GM18519 (cell line): ENCODE measurements around the gene PID1.

Experiments
- ATAC-seq: cut with Tn5 transposase; IDR thresholded peaks from one replicate; pipeline ENCODE4 v1.9.1; 2021; ENCODE audit warnings: mild to moderate bottlenecking, moderate library complexity; ENCODE audit not compliant: unreplicated experiment, low FRiP score

The PID1 gene

DNA sequence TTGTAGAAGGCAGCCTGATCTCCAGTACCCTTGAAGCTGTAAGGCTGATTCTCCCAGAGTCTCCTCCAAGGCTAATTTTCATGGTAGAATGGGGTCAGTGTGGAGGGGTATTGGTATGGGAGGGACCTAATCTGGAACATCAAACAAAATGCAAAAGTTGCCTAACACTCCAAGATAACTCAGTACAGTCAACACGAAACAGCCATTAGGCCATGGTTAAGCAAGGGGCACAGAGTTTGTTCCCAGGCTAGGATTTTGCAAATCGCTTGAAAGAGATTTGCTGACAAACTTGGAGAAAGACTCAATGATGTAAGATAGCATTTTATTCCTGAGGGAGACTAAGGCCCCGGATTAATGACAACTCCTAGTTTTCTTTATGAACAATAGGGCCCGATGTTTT is 5.4 kb downstream of the PID1 start:
- no peak for ATAC-seq

DNA sequence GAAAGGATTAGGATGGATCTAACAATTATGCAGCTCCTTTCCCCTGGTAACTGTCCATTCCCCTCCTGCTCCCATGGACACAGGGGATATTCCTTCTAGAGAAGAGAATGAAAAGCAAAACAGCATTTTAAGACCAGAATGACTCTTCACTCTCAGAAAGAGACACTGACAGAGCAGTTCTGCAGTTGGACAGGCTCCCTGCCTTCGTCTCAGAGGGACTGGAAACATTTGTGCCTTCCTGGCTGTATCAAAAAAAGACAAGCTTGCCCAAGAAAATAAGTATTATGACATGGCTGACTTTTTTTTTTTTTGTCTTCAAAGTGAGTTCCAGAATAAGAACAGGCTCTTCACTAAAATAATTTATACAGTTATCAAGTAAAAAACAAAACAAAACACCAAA is 9.5 kb downstream of the PID1 start:
- ATAC-seq: no peak

DNA sequence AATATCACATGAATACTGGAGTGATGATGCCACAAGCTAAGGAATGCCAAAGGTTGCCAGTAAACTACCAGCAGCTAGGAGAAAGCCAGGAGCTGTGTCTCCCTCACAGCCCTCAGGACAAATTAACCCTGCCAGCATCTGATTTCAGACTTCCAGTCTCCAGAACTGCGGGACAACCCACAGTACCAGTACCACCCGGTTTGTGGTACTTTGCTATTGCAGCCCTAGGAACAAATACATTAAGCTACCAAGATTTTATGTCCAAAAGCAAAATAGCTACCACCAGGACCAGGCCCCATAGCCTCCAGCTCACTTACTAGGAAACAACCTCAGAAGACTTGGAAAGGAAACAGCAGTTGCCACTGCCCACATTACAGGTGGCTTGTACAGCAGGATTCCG is 10.0 kb downstream of the PID1 start:
- ATAC-seq: no peak

DNA sequence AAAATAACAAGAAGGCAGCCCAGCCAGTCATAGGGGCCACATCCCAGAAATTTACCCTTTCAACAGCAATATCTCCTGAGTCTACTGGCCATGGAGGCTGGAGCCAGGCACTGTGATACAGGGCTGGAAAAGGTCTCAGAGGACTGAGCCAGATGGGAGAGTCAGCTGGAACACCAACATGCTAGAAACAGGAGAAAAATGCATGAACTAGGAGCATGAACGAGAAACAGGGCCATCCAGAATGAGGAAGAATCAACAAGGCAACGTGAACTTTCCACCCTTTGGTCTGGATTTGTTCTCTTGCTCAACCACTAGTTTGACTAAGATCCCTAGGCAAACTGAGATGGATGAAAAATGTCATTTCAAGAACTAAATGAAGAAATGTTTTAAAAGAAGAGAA is 13.1 kb downstream of the PID1 start:
- no peak for ATAC-seq

DNA sequence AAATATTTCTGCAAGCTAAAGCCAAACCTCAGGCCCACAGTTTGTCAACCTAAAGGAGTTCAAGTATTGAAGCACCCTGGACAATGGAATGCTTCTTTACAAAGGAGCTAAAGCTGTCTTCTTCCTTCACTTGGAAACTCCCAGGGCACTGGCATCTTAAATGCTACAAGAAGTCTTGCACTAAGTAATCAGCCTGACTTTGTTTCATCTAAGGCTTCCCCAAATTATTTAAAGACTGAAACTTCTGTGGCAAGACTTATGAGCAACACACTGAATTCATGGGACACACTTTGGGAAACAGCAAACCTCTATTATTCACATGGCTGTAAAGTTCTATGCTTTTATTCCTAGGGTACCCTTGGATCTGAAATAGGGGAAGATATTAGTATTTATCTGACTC is 14.7 kb downstream of the PID1 start:
- no peak for ATAC-seq

DNA sequence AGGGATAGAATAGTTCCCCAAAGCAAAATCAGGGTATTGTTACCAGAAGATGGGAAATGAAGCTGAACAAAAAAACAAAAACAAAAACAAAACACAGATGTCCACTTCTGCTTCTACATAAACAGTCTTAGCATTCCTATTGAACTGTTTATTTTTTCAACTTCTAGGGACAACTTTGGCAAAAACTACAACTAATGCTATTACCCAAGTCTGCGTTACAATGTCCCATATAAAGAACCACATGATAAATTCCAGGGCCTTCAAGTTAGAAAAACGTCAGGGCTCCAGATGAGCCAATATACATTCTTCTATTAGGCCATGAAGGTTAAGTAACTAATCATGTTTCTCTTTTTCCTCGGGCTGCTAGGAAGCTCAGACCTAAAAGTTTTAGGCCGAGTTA is 16.9 kb downstream of the PID1 start:
- ATAC-seq: no peak

DNA sequence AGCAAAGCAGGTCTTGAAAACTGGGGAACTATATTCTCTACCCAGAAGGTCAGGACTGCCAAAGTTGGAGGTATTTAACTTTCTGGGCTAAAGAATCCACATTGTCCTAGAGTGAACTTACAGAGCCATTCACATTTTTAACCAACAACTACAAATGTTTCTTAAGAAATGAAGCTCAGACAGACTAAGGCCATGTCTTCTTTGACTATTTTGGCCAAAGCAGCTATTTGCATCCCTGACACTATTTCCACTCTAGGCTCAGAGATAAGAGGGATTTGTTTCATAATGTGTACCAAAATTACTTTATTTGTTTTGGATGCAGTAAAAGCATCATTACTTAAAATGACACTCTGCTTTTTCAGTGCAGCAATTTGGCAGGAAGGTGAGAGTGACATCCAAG is 18.1 kb downstream of the PID1 start:
- ATAC-seq: no peak

DNA sequence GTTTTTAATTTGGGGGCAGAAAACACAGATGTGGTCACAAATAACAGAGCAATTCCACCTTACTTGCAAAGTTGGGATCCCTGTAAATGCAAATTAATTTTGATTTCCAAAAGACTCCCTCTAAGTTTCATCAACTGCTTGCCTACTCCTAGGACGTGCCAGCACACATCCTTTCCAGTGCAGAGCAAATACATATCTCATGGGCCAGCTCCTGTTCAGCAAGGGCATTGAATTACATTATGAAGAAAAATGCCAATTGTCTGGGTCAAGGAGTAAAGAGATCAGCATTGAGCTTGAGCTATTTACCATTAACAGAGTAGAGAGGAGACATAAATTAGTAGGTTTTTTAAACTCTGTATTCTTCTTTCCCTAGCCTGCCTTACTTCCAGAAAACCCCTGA is 18.8 kb downstream of the PID1 start:
- no peak for ATAC-seq

DNA sequence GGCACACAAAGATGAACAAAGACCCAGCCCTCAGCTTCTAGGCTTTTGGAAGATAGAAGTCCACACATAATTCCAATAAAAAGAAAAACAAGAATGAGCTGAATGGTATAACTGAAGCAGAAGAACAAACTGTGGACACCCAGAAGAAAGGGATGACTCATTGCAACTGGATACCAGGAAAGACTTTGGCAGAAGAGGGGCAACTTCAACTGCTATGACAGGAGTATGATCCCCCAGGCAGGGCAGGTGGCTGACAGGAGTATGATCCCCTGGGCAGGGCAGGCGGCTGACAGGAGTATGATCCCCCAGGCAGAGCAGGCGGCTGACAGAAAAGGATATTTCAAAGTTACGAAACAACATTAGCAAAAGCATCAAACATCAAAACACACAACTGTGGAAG is 21.6 kb downstream of the PID1 start:
- no peak for ATAC-seq

DNA sequence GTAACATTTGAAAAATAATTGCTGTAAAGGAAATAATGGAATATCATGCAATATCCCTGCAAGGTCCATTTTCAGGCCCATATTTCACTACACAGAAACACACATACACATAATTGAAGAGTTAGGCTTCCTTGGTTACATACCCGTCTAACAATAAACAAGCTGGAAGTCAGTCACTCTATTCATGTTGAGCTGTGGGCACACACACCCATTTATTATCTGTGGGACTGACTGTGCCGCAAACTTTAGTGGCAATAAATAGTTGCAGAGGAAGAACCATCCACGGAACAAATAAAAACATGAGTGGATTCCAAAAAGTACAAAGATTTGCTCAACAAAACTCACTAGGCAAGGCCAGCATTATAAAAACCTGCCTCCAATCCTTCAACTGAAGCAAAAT is 24.8 kb downstream of the PID1 start:
- no peak for ATAC-seq

DNA sequence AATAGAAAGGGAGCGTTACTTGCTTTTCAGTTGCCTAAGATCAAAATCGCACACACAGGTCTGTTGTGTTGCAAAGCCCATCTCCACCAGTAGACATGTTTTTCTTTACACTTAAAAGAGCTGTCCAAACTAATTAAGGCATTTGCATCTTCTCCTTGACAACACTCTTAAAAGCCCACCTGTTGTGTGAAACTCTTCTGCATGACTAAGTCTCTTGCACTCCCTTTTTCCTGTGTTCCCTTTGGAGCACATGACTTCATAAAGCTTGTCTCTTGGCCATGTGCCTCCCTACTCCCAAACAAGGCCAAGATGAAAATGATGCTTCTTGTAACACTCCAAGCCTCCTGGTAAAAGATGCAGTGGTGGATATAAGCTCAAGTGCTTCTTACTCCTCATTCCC is 26.1 kb downstream of the PID1 start:
- ATAC-seq: no peak

DNA sequence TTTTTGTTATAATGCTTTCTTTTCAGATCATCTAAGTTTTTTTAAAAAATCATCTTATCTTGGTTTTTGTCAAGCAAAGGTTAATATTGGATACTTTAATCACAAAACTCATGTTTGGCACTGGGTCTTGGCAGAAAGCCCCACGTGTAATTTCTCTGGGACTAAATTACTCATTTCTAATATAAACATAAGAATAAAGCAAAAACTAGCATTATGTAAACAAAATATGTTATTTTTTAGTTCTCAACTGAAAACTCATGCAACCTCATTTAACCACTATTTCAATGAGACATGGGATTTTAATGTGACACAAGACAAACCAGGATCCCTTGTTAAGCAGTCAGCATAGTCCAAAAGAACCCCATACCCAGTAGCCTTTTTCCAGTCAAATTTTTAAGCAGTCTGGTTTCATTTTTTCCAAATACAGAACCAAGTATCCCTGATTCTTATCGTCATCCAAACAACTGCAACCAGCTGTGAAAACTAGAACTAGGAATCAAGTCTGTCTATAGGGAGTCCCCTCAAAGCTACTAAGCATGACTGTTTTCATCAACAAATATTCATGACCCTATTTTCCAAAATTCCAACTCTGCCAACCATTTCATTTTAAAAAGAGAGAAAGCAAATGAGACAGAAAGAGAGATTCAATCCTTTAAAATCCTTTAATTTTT is 27.1 kb downstream of the PID1 start:
- no peak for ATAC-seq

DNA sequence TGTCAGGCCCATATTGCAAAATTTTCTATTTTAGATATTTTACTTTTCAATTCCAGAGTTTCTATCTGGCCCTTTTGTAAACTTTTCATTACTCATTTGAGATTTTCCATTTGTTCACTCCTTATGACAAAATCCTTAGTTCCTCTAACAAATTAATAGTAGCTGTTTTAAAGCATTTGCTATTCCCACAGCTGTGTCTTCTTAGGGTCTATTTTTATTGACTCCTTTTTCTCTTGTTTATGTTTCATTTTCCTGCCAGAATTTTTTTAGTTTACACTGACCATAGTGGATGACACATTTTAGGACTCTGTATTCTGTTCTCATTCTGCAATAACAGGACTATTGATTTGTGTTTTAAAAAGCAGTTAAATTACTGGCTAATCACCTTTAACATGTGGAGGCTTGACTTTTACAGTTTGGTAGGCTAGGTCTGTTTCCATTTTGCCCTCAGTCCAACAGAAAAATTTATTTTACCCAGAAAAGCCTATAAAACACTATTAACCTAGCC is 30.0 kb downstream of the PID1 start:
- no peak for ATAC-seq

DNA sequence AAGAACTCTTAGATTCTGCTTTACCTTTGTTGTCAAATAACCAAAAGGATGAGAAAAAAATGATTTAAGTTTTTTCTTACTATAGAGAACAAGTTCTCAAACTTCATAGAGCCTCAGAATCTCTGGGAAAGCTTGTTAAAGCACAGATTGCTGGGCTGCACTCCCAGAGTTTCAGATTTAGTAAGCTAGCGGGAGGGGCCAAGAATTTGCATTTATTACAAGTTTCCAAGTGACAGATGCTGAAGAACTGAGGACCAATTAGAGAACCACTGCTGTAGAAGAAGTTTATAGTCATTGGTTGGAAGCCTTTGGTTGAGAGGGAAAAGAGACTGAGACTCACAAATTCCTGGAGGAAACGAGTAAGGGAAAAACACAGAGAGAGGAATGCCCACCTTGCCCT is 32.1 kb downstream of the PID1 start:
- no peak for ATAC-seq

DNA sequence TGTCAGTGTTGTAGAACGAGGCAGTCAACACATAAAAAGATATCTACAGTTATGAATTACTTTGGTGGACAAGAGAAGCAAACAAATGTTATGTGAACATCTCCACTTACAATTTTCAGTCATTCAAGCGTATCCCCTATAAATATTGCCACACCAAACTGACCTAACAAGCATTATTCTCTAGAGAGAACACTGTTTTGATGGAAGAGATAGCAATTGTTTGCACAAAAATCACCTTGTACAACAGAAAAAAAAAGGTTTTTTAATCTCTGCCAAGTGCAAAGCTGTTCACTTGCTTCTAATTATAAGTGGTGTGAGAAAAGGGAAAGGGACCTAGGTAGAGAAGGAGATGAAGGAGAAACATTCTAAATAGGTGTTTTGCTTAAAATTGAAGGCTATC is 33.8 kb downstream of the PID1 start:
- no peak for ATAC-seq

DNA sequence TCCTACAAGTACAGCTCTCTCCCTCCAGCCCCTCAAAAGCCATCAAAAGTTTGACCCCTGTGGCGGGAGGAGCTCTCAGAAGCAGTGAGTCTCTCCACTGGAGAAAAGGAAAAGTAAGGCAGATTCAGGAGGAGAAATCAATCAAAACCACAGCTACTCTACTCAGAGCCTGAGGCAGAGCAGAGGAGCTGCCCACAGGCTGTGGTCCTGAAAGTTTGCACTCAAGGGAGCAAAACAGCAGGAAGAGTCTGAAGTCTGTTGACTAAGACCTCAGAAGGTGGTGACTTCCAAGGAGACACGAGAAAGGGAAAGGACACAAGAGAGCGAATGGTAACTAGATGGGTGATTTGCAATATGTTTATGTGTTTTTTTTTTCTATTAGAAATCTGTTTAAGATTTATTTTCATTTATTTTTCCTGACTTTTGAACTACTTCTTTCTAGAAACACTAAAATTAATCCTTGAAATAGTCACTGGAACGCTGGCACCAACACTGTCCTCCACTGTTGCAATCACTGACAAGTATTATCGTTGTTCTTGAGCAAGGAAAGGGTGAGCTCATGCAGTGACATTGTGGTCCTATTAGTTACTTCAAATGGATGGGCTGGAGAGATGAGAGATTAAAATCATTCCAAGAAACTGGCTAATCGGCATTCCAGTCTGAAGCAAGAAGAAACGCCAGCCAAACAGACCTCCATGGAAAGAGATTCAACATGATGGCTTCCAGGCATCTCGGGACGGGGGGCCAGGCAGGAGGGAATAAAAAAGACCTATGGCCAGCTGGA is 35.8 kb downstream of the PID1 start:
- ATAC-seq: no peak

DNA sequence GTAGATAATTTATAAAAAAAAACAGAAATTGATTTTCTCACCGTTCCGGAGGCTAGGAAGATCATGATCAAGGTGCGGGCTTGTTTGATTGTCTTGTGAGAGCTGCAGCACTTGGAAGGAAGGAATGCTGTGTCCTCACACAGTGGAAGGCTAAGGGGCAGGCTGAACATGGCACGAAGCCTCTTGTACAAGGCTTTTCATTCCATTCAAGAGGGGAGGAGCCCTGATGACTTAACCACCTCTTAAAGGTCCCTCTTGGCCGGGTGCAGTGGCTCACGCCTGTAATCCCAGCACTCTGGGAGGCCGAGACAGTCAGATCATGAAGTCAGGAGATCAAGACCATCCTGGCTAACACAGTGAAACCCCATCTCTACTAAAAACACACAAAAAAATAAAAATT is 39.2 kb downstream of the PID1 start:
- no peak for ATAC-seq

DNA sequence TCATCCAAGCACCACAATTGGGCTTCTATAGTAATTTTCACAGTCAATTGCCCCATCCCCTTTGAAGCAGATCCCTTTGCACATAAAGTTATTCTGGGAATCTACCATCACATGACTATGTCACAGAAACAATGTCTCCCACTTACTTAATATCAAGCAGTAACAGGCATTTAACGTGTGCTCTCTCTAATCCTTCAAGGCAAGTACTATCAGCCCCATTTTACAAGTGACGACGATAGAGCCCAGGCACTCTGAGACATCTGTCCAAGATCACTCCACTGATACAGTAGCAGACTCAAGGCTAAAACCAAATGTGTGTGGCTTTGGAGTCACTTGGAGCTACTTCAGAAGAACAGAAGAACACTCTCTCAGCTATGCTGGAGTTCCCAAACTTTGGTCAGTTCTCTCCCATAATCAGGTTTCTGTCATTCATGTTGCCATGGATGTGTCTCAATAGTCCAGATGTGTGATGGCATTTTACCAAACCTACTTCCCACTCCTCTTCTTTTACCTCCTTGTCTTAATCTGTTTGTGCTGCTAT is 39.7 kb downstream of the PID1 start:
- ATAC-seq: no peak

DNA sequence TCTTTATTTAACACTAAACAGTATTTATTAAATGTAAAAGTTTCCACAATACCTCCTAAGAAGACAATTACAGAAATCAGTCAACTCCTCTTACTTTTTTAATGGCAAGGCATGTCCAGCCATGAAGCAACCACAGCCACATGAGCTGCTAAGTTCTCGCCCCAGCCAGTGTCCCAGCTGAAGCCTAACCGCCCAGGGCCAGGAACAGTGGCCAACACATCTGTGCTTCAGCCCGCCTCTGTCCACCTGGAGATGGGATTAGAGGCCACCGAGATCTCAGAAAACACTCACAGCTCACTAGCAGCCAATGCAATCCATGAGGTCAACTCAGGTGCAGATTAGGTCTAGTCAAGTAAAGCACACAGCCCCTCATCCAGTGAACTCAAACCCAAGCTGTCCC is 40.2 kb downstream of the PID1 start:
- no peak for ATAC-seq

DNA sequence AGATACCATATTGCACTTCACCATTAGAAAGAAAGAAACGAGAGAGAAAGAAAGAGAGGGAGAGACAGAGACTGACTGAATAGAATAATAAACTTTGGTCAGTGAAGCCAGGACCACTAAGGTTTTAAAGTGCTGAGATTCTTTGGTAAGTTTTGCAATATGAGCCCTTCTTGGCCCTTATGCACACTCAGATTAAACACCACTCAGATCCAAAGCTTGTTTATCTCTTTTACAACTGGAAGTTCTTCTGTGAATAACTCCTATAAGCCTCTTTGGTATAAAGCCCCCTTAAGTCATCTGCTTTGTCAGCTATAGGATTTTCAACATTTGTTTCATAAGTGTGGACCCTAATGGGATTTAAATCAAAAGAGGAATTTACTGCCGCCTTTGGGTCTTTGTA is 40.8 kb downstream of the PID1 start:
- ATAC-seq: no peak

DNA sequence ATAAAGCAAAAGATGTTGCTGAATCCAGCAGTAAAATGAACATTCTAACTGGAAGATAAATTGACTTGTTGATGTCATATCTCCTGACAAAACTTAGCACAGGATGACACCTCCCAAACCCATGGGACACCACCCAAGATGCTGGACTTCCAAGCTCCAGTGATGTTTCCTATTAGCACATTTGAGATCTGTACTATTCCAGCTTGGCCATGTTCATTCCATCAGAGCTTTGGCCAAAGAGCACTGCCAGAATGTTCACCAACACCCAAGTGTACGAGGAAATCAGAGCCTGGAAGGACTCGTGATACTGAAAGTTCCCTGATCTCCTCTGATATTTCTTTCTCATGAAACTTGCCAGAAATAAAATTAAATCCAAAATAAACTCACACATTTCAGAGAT is 44.7 kb downstream of the PID1 start:
- ATAC-seq: no peak

DNA sequence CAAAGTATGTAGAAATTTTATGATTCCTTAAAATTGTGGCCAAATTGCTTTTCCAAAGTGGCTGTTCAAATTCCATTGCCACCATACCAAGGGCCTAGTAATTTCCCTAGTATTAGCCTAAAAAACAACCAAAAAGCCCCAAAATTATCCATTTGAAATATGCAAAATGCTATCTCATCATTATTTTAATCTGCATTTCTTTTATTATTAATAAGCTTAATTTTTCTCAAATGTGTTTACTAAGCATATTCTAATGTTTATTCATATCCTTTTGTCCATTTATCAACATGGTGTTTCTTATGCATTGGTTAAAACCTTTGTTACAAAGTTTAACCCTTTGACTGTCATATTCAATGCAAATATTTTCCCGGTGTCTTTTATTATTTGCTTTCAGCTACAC is 48.0 kb downstream of the PID1 start:
- ATAC-seq: no peak
